Panc1 (cell line): ENCODE measurements around the gene ABHD16B. TPM values are rescaled to one million over a fixed set of nuclear protein-coding genes. Genes with fewer than 3 reads are reported as not detected.

Experiments
- ATAC-seq: fragments of 200-7000 bp; cut with Tn5 transposase; 2 replicates; pipeline ENCODE4 v1.9.1; 2020; ENCODE audit warnings: mild to moderate bottlenecking, moderate library complexity
- BruUV-seq: library from RNA; stranded (reverse); fragments of 400-500 nt; replicated peaks from 2 replicates; lab custom pipeline; 2021; lab: Mats Ljungman, UMichigan
- CTCF ChIA-PET: fragments of 300-600 bp; sonication (Branson Sonifier 250); formaldehyde crosslinking; loops from one replicate; lab custom pipeline; 2022; ENCODE audit warnings: antibody characterized with exemption; lab: Charles Lee
- POLR2A ChIA-PET: fragments of 300-600 bp; sonication (Branson Sonifier 250); formaldehyde crosslinking; loops from one replicate; lab custom pipeline; 2022; ENCODE audit warnings: antibody characterized with exemption; lab: Charles Lee
- DNase-seq: peaks from one replicate; pipeline ENCODE4 v3.0.0-alpha.2; 2010; ENCODE audit warnings: low read depth, low spot score
- H3K27ac ChIP-seq: 2 replicates; pipeline ENCODE4 v1.5.1; 2011; ENCODE audit warnings: mild to moderate bottlenecking, low read length, inconsistent platforms
- H3K27me3 ChIP-seq: fragments of 200-500 bp; sonication (Bioruptor generic); 2 replicates; pipeline ENCODE4 v1.6.0; 2014; ENCODE audit warnings: low read length, inconsistent platforms; ENCODE audit not compliant: control insufficient read depth, insufficient read depth
- H3K36me3 ChIP-seq: fragments of 200-500 bp; sonication (Bioruptor generic); 2 replicates; pipeline ENCODE4 v1.5.1; 2014; ENCODE audit warnings: inconsistent platforms, mild to moderate bottlenecking, low read length, moderate library complexity; ENCODE audit not compliant: control insufficient read depth, insufficient read depth
- H3K4me1 ChIP-seq: 2 replicates; pipeline ENCODE4 v1.5.1; 2011; ENCODE audit warnings: inconsistent platforms, mild to moderate bottlenecking, low read length, moderate library complexity; ENCODE audit not compliant: control insufficient read depth, insufficient read depth
- H3K4me3 ChIP-seq, 2 experiments: 2 replicates each; pipeline ENCODE4 v1.5.1; 2011 to 2012; ENCODE audit warnings: low read depth in 2 of 2, low read length in 2 of 2, mild to moderate bottlenecking in 2 of 2, inconsistent platforms in 1 of 2, moderate library complexity in 1 of 2
- H3K9me3 ChIP-seq: fragments of 200-500 bp; sonication (Bioruptor generic); 2 replicates; pipeline ENCODE4 v1.5.1; 2014; ENCODE audit warnings: low read depth, mild to moderate bottlenecking, inconsistent platforms, low read length, moderate library complexity; ENCODE audit not compliant: control insufficient read depth, insufficient read depth
- POLR2AphosphoS5 ChIP-seq: IDR thresholded peaks from 2 replicates; pipeline ENCODE4 v1.6.1; 2012; ENCODE audit warnings: mild to moderate bottlenecking, low read depth, low read length, moderate library complexity
- SIN3A ChIP-seq: IDR thresholded peaks from 2 replicates; pipeline ENCODE4 v1.6.1; 2012; ENCODE audit warnings: low read depth, mild to moderate bottlenecking, low read length, moderate library complexity, borderline replicate concordance; ENCODE audit not compliant: insufficient read depth
- TCF7L2 ChIP-seq: IDR thresholded peaks from 2 replicates; pipeline ENCODE4 v1.6.1; 2011; ENCODE audit warnings: mild to moderate bottlenecking, low read depth, low read length, inconsistent platforms
- in situ Hi-C: cut with HindIII; loops from 2 replicates; pipeline ENCODE4 v1.10.0; 2016; ENCODE audit warnings: low sequenced_read_pairs, low pct_unique_long_range_greater_than_20kb
- intact Hi-C: fragments of 100-400 bp; cut with micrococcal nuclease; formaldehyde crosslinking; loops from one replicate; pipeline ENCODE4 v1.10.0; 2022; ENCODE audit not compliant: unreplicated experiment
- total RNA-seq: library from RNA; stranded (reverse); gene quantifications from one replicate; pipeline ENCODE4 v1.2.1, GENCODE V29; 2021; ENCODE audit not compliant: unreplicated experiment
- TF ChIP-seq, protein P1 (sequence below): fragments of 450-650 bp; IDR thresholded peaks from 2 replicates; pipeline ENCODE4 v1.5.1; 2017; ENCODE audit warnings: mild to moderate bottlenecking
- TF ChIP-seq, protein P2 (sequence below), 2 experiments: IDR thresholded peaks; 2 replicates each; pipeline ENCODE4 v1.6.1; 2011 to 2012; ENCODE audit warnings: low read depth in 2 of 2, control low read depth in 1 of 2, low read length in 1 of 2, mild to moderate bottlenecking in 1 of 2, moderate library complexity in 1 of 2; ENCODE audit not compliant: insufficient read depth in 1 of 2

The ABHD16B gene
- total RNA-seq, 1 experiment from 2014 or later, result not detected

DNA sequence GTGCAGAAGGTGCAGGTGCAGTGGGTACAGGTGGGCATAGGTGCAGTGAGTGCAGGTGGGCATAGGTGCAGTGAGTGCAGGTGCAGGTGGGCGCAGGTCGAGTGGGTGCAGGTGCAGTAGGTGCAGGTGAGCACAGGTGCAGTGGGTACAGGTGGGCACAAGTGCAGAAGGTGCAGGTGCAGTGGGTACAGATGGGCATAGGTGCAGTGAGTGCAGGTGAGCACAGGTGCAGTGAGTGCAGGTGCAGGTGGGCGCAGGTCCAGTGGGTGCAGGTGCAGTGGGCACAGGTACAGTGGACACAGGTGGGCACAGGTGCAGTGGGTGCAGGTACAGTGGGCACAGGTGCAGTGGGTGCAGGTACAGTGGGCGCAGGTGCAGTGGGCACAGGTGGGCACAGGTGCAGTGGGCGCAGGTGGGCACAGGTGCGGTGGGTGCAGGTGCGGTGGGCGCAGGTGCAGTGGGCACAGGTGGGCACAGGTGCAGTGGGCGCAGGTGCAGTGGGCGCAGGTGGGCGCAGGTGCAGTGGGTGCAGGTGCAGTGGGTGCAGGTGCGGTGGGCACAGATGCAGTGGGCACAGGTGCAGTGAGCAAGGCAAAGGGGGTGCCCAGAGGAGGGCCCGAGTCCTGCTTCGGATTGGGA, 45.6 kb upstream of the ABHD16B start:
- in situ Hi-C loops (no loop called here), intact Hi-C loops (no loop called here)

DNA sequence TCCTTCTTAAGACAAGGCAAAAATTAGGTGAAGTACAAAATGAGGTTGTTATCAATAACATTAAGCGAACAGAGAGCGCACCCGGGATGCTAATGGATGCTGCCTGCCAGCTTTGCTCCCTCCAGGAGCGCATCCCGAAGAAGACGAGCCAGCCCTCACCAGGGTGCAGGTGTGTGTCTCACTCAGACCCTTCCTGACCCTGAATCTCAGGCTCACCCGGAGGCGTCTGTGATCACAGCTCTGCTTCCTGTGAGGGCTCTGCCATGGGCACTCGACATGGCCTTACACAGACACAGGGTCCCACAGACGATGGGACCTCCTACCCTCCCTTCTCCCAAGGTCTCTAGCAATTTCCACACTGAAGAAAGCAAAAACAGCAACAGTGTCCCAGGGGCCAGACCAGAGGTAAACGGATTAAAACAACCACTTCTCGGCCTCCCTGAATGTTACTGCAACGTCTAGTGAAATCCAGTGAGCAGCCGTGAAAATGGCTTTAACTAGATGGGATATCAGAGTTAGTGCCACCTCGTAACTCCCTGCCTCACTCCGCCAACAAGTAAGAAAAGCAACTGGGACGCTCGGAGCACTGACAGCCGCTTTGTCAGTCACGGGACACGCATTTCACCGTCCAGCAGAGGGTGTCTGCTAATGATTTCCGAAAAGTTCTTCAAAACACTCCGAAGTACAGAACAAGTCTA, 41.9 kb upstream of the ABHD16B start:
- in situ Hi-C loops, result no loop called here
- H3K36me3 ChIP-seq, result no peaks in the 10 kb centered on the region
- intact Hi-C loops, result no loop called here
- no TSS peak for BruUV-seq
- DNase-seq (no peak), ATAC-seq (peak; percentile 65)
- H3K9me3 ChIP-seq, result no peaks in the 10 kb centered on the region
- peak overlapping the region; percentile 24 to 40 for H3K4me3 ChIP-seq
- H3K4me1 ChIP-seq, result peaks cover 13% of the 10 kb centered on the region
- ChIA-PET CTCF (interaction anchor here (0.5 to 0.8 kb wide), 2 partner anchors 32 to 71 kb away, joined by 3 to 4 read pairs; no protein-coding TSS in a partner anchor), POLR2A (no interaction called here)
- peak overlapping the region; percentile 78 for H3K27ac ChIP-seq
- H3K27me3 ChIP-seq, result no peaks in the 10 kb centered on the region
- TF ChIP-seq POLR2AphosphoS5 (no peak), TCF7L2 (no peak), SIN3A (no peak)
- TF ChIP-seq, protein P1, sequence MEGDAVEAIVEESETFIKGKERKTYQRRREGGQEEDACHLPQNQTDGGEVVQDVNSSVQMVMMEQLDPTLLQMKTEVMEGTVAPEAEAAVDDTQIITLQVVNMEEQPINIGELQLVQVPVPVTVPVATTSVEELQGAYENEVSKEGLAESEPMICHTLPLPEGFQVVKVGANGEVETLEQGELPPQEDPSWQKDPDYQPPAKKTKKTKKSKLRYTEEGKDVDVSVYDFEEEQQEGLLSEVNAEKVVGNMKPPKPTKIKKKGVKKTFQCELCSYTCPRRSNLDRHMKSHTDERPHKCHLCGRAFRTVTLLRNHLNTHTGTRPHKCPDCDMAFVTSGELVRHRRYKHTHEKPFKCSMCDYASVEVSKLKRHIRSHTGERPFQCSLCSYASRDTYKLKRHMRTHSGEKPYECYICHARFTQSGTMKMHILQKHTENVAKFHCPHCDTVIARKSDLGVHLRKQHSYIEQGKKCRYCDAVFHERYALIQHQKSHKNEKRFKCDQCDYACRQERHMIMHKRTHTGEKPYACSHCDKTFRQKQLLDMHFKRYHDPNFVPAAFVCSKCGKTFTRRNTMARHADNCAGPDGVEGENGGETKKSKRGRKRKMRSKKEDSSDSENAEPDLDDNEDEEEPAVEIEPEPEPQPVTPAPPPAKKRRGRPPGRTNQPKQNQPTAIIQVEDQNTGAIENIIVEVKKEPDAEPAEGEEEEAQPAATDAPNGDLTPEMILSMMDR, result no peak
- TF ChIP-seq, protein P2, sequence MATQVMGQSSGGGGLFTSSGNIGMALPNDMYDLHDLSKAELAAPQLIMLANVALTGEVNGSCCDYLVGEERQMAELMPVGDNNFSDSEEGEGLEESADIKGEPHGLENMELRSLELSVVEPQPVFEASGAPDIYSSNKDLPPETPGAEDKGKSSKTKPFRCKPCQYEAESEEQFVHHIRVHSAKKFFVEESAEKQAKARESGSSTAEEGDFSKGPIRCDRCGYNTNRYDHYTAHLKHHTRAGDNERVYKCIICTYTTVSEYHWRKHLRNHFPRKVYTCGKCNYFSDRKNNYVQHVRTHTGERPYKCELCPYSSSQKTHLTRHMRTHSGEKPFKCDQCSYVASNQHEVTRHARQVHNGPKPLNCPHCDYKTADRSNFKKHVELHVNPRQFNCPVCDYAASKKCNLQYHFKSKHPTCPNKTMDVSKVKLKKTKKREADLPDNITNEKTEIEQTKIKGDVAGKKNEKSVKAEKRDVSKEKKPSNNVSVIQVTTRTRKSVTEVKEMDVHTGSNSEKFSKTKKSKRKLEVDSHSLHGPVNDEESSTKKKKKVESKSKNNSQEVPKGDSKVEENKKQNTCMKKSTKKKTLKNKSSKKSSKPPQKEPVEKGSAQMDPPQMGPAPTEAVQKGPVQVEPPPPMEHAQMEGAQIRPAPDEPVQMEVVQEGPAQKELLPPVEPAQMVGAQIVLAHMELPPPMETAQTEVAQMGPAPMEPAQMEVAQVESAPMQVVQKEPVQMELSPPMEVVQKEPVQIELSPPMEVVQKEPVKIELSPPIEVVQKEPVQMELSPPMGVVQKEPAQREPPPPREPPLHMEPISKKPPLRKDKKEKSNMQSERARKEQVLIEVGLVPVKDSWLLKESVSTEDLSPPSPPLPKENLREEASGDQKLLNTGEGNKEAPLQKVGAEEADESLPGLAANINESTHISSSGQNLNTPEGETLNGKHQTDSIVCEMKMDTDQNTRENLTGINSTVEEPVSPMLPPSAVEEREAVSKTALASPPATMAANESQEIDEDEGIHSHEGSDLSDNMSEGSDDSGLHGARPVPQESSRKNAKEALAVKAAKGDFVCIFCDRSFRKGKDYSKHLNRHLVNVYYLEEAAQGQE (IDR thresholded peaks at IDR 0.05; ENCODE audit: insufficient read depth in 1 of 2, low read depth in 2 of 2, low read length in 1 of 2), result no peak

More for the DNA sequence above, 45.6 kb upstream of the ABHD16B start:
- H3K9me3 ChIP-seq, result no peaks in the 10 kb centered on the region
- BruUV-seq, result no TSS peak
- no peak overlapping the region for H3K27ac ChIP-seq
- ATAC-seq (no peak), DNase-seq (no peak)
- TF ChIP-seq, protein P2 (IDR thresholded peaks at IDR 0.05; ENCODE audit: insufficient read depth in 1 of 2, low read depth in 2 of 2, low read length in 1 of 2), result no peak
- no peak for TF ChIP-seq SIN3A
- no peak for TF ChIP-seq TCF7L2
- no peak for TF ChIP-seq POLR2AphosphoS5
- TF ChIP-seq, protein P1, result no peak
- H3K4me1 ChIP-seq, result peaks cover 5% of the 10 kb centered on the region; the same call in 1 of the 2 replicates
- CTCF ChIA-PET, result no interaction called here
- H3K4me3 ChIP-seq, result no peak overlapping the region
- H3K27me3 ChIP-seq, result no peaks in the 10 kb centered on the region
- H3K36me3 ChIP-seq, result no peaks in the 10 kb centered on the region
- POLR2A ChIA-PET, result no interaction called here
